ENCODE results near the gene THTPA.
"Not testable (repeated sequence)": the region's sequence is repeated elsewhere in the genome, so short reads cannot be mapped to it uniquely, and the experiment has no call there.

Gene THTPA

DNA sequence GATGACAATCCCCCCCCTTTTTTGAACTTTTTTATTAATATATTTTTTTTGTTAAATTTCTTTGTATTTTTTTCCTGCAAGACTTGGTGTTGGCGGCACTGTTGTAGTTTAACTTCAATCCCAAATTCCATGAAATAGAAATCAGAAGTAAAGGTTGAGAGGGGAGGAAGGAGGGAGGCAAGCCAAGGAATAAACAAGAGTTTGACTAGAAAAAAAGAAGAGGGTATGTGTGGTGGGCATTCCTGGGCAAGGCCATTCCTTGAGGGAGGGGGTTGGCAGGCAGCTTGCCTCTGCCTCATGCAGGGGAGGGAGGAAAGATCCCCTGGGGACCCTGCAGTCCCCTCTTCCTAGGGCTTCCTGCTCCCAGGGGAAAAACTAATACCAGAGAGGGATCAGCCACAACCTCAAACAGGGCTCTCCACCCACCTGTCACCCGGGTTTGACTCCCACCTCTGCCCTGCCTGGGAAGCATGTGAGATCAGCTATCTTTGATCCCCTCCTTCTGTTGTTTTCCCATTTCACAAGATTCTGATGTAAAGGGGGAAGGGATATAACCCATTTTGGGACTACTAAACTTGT, 12.0 kb downstream of the THTPA start:
- DNase-seq = no peak

DNA sequence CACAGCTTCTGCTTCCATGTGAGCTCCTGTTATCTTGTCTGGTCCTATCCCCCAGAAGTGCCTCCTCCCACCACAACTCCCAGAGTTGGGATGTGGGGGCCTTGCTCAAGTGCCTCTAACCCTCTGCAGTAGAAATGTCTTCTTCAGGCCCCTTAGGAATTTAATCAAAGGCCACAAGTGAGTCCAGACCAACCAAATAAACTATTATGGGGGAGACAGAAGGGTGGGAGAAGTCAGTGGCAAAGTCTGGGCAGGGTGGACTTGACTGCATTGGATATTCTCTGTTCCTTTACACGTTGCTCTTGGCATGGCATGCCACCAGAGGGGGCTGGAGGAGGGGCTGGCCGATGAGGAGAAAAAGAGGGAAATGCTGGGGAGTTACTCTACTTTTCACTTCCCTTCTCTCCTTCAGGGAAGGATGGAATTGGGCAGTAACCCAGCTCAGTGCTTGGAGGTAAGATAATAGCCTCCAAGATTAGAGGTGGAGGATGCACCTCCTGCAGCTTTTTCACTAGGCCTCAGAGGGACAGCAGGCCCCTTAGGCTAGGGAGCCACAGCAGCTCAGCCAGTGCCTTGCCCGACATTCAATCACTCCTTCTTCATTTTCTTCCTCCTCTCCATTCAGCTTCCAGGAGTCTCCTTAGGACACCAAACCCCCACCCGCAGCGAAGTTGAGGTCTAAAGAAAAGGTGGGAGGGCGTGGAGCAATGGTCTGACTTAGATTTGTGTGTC, 12.7 kb downstream of the THTPA start:
- DNase-seq = no peak

DNA sequence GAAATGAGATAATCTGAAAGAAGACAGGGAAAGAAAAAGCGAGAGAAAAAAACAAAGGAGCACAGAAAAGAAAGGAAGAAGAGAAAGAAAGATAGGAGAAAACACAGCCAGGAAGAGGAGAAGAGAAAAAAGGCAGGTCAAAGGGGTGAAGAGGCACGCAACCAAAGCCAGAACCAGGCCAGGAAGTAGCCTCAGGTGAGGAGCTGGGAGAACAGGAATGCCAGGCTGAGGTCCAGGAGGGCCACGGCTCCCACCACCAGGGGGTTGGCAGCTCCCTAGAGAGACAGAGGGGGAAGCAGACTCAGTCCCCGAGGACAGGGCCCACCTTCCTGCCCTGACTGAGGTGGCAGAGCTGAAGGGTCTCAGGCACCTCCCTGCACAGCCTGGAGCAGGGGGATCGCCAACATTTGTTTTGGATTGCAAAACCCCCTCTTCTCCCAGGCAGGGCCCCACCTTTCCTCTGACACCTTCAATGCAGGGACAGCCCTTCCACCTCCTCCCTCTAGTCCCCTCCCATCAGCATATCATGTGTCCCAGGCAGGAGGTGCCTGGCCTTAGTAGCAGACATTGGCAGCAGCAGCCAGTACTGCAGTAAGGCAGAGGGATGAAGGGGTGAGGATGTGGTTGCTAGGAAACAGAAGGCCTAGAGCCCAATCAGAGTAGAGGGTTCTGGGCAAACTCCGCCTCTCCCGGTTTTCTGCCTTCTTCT, 13.5 kb downstream of the THTPA start:
- peak; percentile 66 for DNase-seq

DNA sequence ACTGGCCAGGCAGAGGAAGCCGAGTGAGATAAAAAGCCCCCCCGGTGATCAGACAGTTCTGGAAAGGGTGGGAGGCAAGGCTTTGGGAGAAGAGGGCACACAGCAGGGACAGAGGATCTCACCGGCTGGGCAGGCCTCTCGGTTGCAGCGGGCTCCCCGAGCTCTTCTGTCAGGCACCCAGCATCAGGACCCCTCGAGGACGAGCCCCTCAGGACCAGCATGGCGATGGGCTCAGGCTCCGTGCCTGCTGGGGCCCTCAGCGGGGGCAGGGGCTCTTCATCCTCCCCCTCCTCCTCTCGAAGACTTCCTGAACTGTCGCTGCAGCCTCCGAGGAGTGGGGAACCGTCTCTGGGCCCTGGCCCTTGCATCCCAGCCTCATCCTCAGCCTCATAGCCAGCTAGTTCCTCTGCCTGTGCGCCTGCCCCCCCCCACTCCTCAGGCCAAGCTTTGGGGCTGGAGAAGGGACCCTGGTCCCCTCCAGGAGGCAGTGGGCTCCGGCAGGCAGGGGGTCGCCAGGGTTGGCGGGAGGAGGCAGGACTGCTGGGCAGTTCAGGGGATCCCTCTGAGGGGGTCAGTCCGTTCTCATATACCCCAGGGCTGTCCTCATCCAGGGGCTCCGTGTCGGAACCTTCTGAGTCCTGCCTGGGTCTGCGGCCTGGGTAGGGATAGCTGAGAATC, 14.9 kb downstream of the THTPA start:
- no peak for DNase-seq

DNA sequence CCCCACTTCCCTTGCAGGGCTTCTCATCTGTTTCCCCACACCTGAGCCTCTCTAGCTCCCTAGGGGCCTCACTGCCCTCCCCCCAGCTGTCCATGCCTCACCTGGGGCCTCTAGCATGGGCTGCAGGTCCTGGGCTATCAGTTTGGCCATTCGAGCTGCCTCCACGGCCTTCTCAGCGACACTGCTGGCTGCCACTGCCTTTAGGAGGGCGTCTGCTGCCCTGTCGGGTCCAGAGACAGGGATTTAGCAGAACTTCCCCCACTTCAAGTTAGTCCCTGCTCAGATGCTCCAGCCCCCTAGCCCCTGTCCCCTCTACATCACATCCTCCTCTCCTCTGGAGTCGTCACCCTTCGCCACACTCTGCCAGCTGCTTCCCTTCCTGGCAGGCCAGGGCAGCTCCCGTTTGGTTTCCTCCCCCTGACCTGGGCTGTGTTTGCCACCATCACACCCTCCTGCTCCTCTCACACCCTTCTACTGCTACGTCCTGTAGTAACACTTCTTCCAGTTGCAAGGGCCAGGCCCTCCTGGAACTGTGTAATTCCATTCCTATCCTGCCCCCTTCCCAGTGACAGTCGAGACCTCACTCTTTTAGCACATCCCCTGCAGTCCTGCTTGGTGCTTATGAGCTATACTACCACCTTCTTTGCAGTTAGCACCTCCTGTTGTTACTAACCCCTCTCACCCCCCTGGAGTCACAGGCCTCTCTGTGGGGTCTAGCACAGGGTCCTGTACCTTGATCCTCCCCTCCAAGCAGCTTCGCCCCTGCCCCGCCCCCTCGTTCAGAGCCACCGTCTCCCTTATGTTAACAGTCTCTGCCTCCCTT, 15.8 kb downstream of the THTPA start:
- no peak for DNase-seq

DNA sequence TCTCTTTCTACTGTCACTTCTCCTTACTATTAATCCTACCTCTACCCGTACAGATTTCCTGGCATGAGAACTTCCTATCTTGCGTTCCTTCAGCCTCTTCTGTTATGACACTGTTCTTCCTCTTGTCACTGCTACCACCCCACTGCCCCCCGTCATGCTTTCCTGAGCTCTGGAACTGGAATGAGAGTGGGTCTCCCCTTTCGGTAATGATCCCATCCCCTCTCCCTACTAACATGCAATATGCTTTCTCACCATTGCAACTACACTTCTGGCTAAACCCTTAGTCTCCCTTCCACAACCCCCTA, 16.4 kb downstream of the THTPA start:
- no peak for DNase-seq

DNA sequence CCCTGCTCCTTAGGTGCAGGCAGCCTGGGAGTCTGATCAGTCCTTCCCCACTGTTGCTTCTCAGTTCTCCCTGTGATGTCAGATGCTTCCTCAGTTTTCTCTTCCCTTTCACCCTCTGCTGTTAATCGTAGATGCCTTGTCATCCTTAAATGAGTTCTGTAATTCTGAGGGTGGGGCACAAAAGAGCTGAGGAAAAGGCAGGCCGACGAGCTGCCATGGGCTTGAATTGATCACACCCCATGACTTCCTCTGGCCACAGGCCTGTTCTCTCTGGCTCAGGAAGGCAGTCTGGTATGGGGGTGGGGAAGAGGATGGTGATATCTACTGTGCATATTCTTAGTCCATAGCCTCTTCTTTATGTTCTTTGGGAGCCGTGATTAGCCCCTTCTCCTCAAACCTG, 16.8 kb downstream of the THTPA start:
- no peak for DNase-seq

DNA sequence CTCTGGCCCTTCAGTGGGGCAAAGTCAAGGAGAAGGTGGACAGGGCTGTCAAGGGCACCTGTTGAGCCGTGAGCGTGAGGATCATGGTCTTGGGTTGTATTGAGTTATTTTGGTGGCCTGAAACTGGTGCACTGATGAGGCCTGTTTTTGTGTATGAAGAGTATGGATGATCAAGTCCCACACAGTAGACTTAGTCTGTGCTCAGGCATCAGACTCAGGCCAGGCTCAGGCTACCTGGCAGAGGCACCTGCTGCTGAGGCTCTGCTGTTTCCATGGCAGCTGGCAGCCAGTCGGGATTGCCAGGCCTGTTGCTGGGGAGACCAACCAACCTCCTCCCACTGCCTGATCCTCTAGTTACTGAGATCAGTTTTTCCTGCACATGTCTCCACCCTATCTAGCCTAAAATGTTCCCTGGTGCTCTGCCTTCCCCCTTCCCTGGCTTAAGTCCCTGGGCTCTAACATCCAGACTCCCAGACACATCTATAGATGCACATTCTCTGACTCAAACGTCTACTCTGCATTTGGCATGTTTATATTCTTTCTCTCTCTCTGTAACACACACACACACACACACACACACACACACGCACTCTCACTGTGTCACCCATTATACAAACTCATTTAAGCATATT, 17.4 kb downstream of the THTPA start:
- peak; percentile 87 for DNase-seq

DNA sequence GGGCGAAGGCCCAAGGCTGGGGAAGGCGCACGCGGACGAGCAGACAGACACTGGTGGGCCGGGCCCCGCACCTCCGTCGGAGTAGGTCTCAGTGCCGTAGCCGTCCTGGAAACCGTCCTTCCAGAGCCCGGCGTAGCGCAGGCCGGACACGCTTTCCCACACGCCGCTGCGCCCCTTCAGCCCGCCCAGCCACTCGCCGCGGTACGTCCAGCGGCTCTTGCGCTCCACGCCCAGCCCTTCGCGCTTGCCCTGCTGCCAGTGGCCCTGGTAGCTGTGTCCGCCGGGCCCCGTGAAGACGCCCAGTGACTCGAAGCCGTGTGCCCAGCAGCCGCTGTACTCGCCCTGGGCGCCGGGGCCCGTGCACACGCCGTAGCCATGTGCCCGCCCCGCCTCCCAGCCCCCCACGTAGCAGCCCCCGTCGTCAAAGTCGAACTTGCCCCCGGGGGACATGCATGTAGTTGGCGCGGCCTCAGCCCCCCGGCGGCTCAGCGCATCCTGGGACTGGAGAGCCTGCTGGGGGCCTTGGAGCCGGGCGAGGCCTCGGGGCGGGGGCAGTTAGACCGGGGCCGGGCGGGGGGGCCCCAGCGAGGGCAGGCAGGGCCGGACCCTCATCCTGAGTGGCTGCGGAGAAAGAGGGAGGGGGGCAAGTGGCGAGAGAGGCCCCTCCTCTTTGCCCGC, 21.1 kb downstream of the THTPA start:
- no peak for DNase-seq

DNA sequence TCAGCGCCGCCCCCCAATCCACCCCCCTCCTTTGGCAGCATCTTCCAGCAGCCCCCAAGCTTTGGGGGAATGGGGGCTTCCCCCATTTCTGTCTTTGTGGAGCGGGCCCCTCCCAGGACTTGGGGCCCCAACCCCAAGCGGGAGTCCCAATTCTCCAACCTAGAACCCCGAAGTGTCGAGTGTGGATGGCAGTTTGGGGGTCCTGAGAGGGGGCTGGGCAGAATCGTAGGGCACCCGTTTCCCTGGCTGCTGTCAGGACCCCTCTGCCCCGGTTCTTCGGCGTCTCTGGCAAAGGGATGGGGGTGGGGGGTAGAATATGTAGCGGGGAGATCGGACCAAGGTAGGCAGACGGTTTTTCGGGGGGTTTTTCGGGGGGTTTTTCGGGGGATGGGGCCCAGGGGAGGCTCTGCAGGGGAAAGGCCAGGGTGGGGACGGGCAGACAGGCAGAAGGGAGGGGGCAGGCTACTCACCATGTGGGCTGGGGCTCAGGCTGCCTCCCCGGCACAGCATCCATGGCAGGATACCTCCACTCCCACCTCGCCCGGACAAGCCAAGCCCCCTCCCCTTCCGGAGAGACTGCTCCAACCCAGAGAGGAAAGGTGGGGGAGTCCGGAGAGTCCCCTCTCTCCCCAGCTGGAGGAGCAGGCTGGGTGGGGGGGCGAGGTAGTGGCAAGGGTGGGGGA, 21.8 kb downstream of the THTPA start:
- DNase-seq = no peak

DNA sequence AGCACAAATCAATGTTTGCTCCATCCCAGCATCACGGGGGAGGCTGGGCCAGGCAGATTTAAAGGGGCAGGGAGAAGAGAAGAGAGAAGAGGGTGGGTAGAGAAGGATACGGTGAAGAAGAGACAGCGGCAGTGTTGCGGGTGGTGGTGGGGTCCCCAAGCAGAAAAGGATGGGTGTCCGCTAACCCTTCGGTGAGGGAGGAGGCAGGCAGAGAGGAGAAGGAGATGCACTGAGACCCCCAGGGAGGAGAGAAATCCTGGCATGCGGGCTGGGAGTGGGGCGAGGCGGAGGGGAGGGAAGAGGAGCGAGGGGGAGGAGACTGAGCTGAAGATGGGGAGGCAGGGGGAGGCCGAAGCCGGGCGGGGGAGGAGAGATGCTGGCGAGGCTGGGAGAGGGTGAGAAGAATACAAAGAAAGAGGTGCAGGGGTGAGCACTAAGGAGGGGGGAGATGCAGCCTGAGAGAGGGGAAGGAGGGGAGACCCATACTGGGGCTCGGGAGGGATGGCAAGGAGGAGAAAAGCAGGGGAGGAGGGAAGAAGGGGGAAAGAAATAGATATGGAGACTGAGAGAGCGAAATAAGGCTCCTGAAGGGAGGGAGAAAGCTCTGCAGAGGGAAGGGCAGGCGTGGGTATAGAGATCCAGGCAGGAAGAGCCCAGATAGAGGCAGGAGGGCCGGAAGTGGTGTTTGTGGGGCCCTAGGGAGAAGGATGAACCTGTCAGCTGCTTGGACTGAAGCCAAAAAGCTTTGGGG, 22.7 kb downstream of the THTPA start, which contains the start of gene JPH4:
JPH4 (minus strand) TSS at position 231 of the 751 bp plus-strand sequence. CDS start 1,337 bp downstream, outside the sequence.
- DNase-seq = peak; percentile 83

DNA sequence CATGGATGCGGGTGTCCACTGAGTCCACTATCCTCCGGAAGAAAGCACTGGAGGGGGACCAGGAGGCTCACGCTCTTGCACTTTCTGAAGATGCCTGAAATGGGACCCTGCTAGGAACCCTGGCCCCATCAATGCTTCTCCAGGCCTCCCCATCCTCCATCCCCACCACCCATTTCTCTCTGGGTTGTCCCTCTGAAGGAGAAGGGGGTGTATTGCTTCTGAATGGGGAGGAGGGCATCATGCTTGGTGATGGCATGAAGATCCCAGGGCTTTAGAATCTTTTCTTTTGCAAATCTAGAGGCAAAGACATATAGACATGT, 23.2 kb downstream of the THTPA start:
- no peak for DNase-seq

DNA sequence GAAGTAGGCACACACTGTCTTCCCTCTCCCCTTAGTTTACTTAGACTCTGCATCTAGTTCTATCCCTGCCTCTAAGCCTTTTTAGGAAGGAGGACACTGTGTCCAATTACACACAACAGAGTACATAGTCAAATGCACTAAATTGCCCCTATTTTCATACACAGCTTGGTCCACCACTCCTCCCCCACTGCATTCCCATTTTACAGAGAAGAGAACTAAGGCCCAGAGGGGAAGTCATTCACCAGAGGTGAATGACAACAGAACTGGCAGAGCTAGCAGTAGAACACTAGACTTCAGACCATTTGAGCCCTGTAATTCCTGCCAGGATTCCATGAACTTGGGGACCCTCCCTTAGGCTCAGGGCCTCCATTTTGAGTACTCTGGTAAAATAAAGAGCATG, 23.7 kb downstream of the THTPA start:
- DNase-seq = no peak

DNA sequence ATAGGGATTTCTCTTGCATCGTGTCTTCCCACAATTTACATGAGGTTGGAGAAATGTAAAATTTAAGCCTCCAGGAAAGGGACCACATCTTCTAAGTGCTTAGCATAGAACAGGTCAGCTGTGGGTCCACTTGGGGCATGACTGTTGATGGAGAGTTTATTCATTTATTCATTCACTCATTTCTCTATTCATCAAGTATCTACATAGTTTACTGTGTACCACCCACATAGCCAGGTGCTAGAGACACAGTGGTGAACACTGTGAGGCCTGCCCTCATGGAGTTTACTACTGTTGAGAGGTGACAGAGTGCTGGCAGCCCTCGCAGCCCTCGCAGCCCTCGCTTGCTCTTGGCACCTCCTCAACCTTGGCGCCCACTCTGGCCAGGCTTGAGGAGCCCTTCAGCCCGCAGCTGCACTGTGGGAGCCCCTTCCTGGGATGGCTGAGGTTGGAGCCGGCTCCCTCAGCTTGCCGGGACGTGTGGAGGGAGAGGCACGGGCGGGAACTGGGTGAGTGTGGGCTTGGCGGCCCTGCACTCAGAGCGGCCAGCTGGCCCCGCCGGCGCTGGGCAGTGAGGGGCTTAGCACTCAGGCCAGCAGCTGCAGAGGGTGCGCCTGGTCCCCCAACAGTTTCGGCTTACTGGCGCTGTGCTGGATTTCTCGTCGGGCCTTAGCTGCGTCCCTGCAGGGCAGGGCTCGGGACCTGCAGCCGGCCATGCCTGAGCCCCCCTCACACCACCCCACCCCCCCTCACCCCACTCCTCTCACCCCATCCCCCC, 24.3 kb downstream of the THTPA start:
- no peak for DNase-seq

DNA sequence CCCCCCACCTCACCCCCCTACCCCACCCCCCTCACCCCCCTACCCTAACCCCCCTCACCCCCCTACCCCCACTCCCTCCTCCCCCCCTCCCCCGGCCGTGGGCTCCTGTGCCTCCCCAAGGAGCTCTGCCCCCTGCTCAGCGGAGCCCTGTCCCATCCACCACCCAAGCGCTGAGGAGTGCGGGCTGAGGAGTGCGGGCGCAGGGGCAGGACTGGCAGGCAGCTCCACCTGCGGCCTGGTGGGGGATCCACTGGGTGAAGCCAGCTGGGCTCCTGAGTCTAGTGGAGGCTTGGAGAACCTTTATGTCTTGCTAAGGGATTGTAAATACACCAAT, 24.8 kb downstream of the THTPA start:
- no peak for DNase-seq

DNA sequence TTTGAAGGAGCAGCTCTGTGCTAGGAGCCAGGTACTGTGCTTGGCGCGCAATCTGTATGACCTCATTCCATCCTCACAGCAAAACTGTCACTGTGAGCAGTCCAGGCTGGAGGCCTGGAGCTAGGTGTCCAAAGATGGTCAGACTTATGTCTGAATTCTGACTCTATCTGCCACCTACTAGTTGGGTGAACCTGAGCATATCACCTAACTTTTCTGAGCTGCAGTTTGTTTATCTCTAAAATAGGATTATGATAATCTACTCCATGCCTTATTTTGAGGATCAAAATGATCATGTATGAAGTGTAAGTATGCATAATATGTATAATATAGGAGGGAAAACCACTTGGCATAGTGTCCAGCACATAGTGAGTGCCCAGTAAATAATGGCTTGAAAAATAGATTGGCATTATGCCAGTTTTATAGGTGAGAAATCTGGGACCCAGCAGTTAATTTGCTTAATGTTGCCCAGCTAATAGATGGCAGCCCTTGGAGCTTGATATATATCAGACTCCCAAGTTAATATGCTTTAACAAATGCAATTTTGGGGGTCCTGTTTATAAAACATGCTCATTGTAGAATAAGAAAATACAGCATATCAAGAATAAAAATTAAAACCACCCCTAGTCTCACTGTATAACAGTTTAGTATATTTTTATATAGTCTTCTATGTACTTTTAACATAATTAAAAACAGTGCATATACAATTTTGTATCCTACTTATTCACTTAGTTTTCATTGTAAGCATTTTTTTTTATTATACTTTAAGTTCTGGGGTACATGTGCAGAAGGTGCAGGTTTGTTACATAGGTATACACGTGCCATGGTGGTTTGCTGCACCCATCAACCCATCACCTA, 27.1 kb downstream of the THTPA start:
- DNase-seq = no peak

DNA sequence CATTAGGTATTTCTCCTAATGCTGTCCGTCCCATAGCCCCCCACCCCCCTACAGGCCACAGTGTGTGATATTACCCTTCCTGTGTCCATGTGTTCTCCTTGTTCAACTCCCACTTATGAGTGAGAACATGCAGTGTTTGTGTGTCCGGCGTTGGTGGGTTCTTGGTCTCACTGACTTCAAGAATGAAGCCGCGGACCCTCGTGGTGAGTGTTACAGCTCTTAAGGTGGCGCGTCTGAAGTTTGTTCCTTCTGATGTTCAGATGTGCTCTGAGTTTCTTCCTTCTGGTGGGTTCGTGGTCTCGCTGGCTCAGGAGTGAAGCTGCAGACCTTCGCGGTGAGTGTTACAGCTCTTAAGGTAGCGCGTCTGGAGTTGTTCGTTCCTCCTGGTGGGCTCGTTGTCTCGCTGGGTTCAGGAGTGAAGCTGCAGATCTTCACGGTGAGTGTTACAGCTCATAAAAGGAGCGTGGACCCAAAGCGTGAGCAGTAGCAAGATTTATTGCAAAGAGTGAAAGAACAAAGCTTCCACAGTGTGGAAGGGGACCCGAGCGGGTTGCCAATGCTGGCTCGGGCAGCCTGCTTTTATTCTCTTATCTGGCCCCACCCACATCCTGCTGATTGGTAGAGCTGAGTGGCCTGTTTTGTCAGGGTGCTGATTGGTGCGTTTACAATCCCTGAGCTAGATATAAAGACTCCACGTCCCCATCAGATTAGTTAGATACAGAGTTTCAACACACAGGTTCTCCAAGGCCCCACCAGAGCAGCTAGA, 27.9 kb downstream of the THTPA start:
- not testable (repeated sequence) for DNase-seq

All from COR-L47 (cell line).